Prostate gland (tissue), 2 donors: ENCODE results near the gene ABI1. TPM values are rescaled to one million over a fixed set of nuclear protein-coding genes. Genes with fewer than 3 reads are reported as not detected.

Source experiments
- DNase-seq: peaks from one replicate; pipeline ENCODE4 v3.0.0-alpha.2; 2019; ENCODE audit warnings: low spot score
- H3K27ac ChIP-seq, 2 donors: fragments of 200-600 bp; sonication (generic); 2 replicates each; pipeline ENCODE4 v1.5.1; 2017 to 2019
- H3K27me3 ChIP-seq: fragments of 200-600 bp; sonication (generic); replicated peaks from 2 replicates; pipeline ENCODE4 v1.5.1; 2019; ENCODE audit not compliant: insufficient read depth
- H3K36me3 ChIP-seq, 2 donors: fragments of 200-600 bp; sonication (generic); 1 replicate in 1 of 2; 2 replicates in 1 of 2; pipeline versions ENCODE4 v1.5.1 to v1.8.1; 2017 to 2019
- H3K4me1 ChIP-seq: fragments of 200-600 bp; sonication (generic); replicated peaks from 2 replicates; pipeline ENCODE4 v1.5.1; 2019
- H3K4me3 ChIP-seq, 2 donors: fragments of 200-600 bp; sonication (generic); 2 replicates each; pipeline ENCODE4 v1.5.1; 2017 to 2019
- H3K9me3 ChIP-seq: fragments of 200-600 bp; sonication (generic); 2 replicates; pipeline ENCODE4 v1.5.1; 2017
- CTCF ChIP-seq, 4 experiments: fragments of 200-600 bp in 2 of 4; fragments of 450-650 bp in 2 of 4; sonication (generic) in 2 of 4; IDR thresholded peaks; 1 replicate in 3 of 4; 2 replicates in 1 of 4; pipeline ENCODE4 v1.5.1; 2016 to 2019; ENCODE audit warnings: antibody characterized with exemption in 4 of 4, mild to moderate bottlenecking in 2 of 4, moderate library complexity in 2 of 4
- POLR2A ChIP-seq: fragments of 450-650 bp; IDR thresholded peaks from one replicate; pipeline ENCODE4 v1.6.1; 2016; ENCODE audit warnings: antibody characterized with exemption, mild to moderate bottlenecking
- POLR2AphosphoS5 ChIP-seq: sonication (generic); formaldehyde crosslinking; IDR thresholded peaks from one replicate; pipeline ENCODE4 v1.6.1; 2017; ENCODE audit warnings: antibody characterized with exemption
- WGBS: methylation state at CpG from one replicate; pipeline ENCODE4 v1.1.5; 2018; 5-methylcytosine and 5-hydroxymethylcytosine counted together
- intact Hi-C: fragments of 100-400 bp; cut with DNase I; formaldehyde crosslinking; loops from one replicate; pipeline ENCODE4 v1.14.2; 2022
- total RNA-seq, 2 donors: library from RNA; depleted of rRNA; stranded (reverse); fragments of >200 nt; gene quantifications; one replicate each; pipeline ENCODE4 v1.1.0, GENCODE V29; 2016

ABI1 gene
- total RNA-seq, 2 donors from 2014 or later = 37.8 to 60.6 TPM

- no peak for TF ChIP-seq POLR2A
- TF ChIP-seq POLR2AphosphoS5 = no peak
- no peak for TF ChIP-seq CTCF (IDR thresholded peaks at IDR 0.05)
- Histone ChIP-seq H3K9me3 (no peaks in the 10 kb centered on the region), H3K27ac (no peak overlapping the region), H3K36me3 (no peaks in the 10 kb centered on the region), H3K4me3 (no peak overlapping the region), H3K4me1 (no peaks in the 10 kb centered on the region), H3K27me3 (no peaks in the 10 kb centered on the region)
- intact Hi-C loops = no loop called here
- 71% methylated on average over 7 of the region's 7 CpGs for WGBS
- no peak for DNase-seq
Observed at GRCh38 chr10:26810435-26811026, 50.2 kb downstream of the ABI1 start.

GRCh38 chr10:26809973-26810372 is 50.8 kb downstream of the ABI1 start:
- Histone ChIP-seq H3K36me3 (no peaks in the 10 kb centered on the region), H3K4me1 (peaks cover 3% of the 10 kb centered on the region), H3K27me3 (no peaks in the 10 kb centered on the region), H3K4me3 (no peak overlapping the region), H3K27ac (no peak overlapping the region), H3K9me3 (no peaks in the 10 kb centered on the region)
- WGBS = 100% methylated on average over 1 of the region's 1 CpG
- no peak for DNase-seq
- no peak for TF ChIP-seq POLR2AphosphoS5
- no peak for TF ChIP-seq POLR2A
- TF ChIP-seq CTCF (IDR thresholded peaks at IDR 0.05) = no peak
- intact Hi-C loops = no loop called here

GRCh38 chr10:26807532-26807931 is 53.2 kb downstream of the ABI1 start:
- intact Hi-C loops = no loop called here
- Histone ChIP-seq H3K27me3 (no peaks in the 10 kb centered on the region), H3K9me3 (no peaks in the 10 kb centered on the region), H3K36me3 (no peaks in the 10 kb centered on the region), H3K27ac (no peak overlapping the region), H3K4me3 (no peak overlapping the region), H3K4me1 (peaks cover 7% of the 10 kb centered on the region)
- 92% methylated on average over 4 of the region's 4 CpGs for WGBS
- no peak for DNase-seq
- TF ChIP-seq POLR2AphosphoS5 (no peak), POLR2A (no peak), CTCF (IDR thresholded peaks at IDR 0.05) (no peak)

GRCh38 chr10:26806557-26806956 is 54.2 kb downstream of the ABI1 start:
- WGBS = 88% methylated on average over 1 of the region's 1 CpG
- no peak overlapping the region for H3K4me3 ChIP-seq
- intact Hi-C loops = no loop called here
- H3K4me1 ChIP-seq = peaks cover 7% of the 10 kb centered on the region
- H3K9me3 ChIP-seq = no peaks in the 10 kb centered on the region
- H3K27ac ChIP-seq = no peak overlapping the region
- no peak for DNase-seq
- no peaks in the 10 kb centered on the region for H3K27me3 ChIP-seq
- TF ChIP-seq POLR2A (no peak), CTCF (IDR thresholded peaks at IDR 0.05) (no peak), POLR2AphosphoS5 (no peak)
- no peaks in the 10 kb centered on the region for H3K36me3 ChIP-seq

GRCh38 chr10:26805567-26806245 is 55.1 kb downstream of the ABI1 start:
- no peak for TF ChIP-seq POLR2AphosphoS5
- no peak for TF ChIP-seq CTCF (IDR thresholded peaks at IDR 0.05)
- TF ChIP-seq POLR2A = no peak
- intact Hi-C loops = no loop called here
- Histone ChIP-seq H3K4me1 (peaks cover 7% of the 10 kb centered on the region), H3K27ac (no peak overlapping the region), H3K27me3 (no peaks in the 10 kb centered on the region), H3K9me3 (no peaks in the 10 kb centered on the region), H3K4me3 (no peak overlapping the region), H3K36me3 (no peaks in the 10 kb centered on the region)
- 66% methylated on average over 2 of the region's 2 CpGs for WGBS
- no peak for DNase-seq
